HG03108 (cell line): ENCODE measurements around the gene FAM193A.
"Not testable (repeated sequence)": the region's sequence is repeated elsewhere in the genome, so short reads cannot be mapped to it uniquely, and the experiment has no call there.

ENCODE experiments used
- ATAC-seq: cut with Tn5 transposase; IDR thresholded peaks from one replicate; pipeline ENCODE4 v1.9.1; 2021; ENCODE audit warnings: moderate library complexity; ENCODE audit not compliant: unreplicated experiment

FAM193A gene

DNA sequence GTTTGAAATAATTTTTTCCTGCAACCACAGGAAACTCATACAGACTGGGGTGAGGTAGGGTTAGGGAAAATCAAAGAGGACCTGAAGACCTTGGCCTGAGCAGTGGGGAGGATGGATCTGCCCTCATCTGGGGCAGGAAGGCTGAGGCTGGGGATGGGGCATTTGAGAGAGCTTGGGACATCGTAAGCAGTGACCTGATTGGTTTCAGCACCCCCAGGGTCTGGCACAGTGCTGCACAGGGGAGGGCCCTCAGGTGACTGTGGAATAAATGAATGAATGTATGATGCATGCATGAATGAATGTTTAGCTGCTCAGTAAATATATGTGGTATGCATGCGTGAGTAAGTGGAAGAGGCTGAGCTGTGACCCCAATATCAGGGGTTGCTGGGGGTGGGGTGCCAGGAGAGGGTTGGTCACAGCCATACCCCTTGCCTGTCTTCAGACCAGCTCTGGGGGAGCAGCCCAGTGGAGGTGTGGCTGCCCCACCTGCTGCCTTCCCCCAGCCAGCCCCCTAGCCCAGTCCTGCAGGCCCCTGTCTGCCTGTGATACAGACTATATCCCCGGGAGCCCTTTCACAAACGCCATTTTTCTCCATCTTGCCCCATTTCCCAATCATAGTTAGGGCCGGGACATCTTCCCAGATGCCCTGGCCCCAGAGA, 230.7 kb downstream of the FAM193A start:
- ATAC-seq: no peak

DNA sequence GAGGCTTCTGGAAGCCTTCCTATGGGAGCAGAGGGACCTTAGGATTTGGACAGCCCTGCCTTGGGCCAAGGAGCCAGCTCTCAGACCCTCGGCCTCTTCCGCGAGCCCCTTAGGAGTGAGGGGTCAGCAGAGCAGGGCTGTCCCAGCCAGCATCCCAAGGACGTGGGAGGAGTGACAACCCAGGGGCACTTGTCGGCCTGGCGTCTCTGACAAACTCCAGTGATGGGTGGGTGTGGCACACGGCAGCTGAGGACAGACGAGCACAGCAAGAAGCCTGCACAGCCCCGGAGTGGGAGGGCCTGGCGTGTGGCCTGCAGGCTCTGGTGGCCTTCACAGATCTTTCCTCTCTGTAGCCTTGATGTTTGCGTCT, 231.2 kb downstream of the FAM193A start:
- no peak for ATAC-seq

DNA sequence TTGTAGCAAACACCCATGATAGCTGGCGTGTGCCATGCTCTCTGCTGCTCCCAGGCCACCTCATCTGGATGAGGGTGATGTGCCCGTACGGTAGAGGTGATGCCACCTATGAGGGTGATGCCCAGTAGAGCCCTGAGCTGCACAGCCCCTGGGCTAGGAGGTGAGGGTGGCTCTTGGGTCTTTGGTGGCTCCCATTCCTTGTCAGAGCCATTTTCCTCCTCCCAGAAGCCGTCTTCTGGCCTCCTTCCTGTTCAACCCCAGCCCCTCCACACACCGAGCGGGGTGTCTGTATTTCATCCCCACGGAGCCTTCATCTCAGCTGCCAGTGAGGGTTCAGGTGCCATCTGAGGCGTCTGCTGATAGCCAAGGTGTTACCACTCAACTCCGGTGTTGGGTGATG, 231.7 kb downstream of the FAM193A start:
- ATAC-seq: no peak

DNA sequence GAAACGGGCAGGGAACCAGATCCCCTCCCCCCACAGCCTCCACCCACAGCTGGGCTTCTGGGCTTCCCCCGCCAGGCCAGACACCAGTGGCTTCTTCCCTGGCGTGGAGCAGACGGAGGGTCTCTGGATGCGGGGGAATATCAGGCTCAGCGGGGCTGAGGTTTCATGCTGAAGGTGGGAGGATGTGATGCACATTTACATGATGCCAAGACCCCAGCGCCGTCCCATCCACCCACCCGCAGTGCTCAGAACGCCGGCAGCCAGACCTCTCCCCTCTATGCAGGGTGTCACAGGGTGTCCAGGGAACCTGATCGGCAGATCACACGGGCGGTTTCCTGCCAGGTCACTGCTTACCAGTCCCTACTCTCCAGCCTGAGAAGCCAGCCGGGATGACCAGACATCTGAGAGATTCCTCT, 232.5 kb downstream of the FAM193A start:
- no peak for ATAC-seq

DNA sequence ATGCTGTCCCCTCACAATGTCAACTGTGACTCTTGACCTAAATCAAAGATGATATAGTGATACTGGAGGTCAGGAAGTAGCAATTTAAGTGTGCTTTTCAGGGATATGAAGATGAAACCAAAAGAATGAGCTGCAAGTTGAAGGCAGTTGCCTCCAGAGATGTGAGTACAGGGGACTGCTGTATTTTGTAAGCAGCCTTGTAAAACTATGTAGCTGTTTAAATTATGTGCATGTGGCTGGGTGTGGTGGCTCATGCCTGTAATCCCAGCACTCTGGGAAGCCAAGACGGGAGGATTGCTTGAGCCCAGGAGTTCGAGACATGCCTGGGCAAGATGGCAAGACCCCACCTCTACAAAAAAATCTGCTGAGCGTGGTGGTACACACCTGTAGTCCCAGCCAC, 234.8 kb downstream of the FAM193A start:
- no peak for ATAC-seq

DNA sequence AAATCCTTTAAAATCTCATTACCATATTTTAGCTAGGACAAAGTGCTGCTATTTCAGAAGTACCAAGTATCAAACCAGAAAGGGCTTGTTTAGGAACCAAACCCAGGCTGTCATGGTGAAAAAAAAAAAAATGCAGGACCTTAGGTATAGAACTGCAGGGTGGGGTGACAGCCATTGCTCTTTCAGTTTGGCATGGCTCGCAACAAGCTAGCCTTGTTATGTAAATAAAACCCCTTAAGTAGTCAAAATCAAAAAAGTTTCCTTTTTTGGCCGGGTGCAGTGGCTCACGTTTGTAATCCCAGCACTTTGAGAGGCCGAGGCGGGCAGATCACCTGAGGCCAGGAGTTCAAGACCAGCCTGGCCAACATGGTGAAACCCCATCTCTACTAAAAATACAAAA, 244.2 kb downstream of the FAM193A start:
- not testable (repeated sequence) for ATAC-seq

DNA sequence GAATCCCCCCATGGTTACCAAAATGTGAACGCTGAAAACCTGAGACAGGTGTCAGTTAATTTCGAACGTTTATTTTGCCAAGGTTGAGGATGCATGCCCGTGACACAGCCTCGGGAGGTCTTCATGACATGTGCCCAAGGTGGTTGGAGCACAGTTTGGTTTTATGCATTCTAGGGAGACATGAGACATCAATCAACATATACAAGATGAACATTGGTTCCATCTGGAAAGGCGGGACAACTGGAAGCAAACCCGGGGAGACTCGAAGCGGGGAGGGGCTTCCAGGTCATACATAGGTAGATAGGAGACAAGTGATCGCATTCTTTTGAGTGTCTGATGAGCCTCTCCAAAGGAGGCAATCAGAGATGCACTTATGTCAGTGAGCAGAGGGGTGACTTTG, 245.5 kb downstream of the FAM193A start:
- ATAC-seq: no peak
